GM12874 (cell line): ENCODE data around the gene FAU.
A peak's percentile ranks its signal among the peaks of the same experiment; 100 is the strongest.

Source experiments
- CTCF ChIP-seq: IDR thresholded peaks from 2 replicates; pipeline ENCODE4 v1.5.1; 2011; ENCODE audit warnings: low read depth, mild to moderate bottlenecking, control low read depth, low read length, moderate library complexity; ENCODE audit not compliant: insufficient read depth

The FAU gene

GRCh38 chr11:65124480-65125196 lies 2.7 kb upstream of the FAU start:
- no peak for TF ChIP-seq CTCF

- no peak for TF ChIP-seq CTCF
These were observed 478 bp downstream of the FAU start for GRCh38 chr11:65121447-65121864.

GRCh38 chr11:65120831-65121230 lies 1.1 kb downstream of the FAU start:
- TF ChIP-seq CTCF: no peak

GRCh38 chr11:65119670-65119995 lies 2.3 kb downstream of the FAU start:
- no peak for TF ChIP-seq CTCF

- no peak for TF ChIP-seq CTCF
These were observed 3.7 kb downstream of the FAU start for GRCh38 chr11:65118097-65118837.

GRCh38 chr11:65117206-65118096 lies 4.5 kb downstream of the FAU start, which contains the start of gene ZNHIT2:
Gene ZNHIT2 (minus strand): TSS chr11:65117701. CDS start chr11:65117653, 48 bp downstream.
- peak; percentile 86 for TF ChIP-seq CTCF
